GM21360 (cell line): ENCODE results near the gene ACP1.
"Not testable (repeated sequence)": the region's sequence is repeated elsewhere in the genome, so short reads cannot be mapped to it uniquely, and the experiment has no call there.

Source experiments
- ATAC-seq: cut with Tn5 transposase; IDR thresholded peaks from one replicate; pipeline ENCODE4 v1.9.1; 2021; ENCODE audit warnings: mild to moderate bottlenecking, moderate library complexity; ENCODE audit not compliant: unreplicated experiment

The ACP1 gene

GRCh38 chr2:309148-309953, 44.6 kb downstream of the ACP1 start:
- no peak for ATAC-seq

- ATAC-seq = no peak
Observed at GRCh38 chr2:309954-310510, 45.3 kb downstream of the ACP1 start.

GRCh38 chr2:310994-311393, 46.2 kb downstream of the ACP1 start:
- ATAC-seq = no peak

GRCh38 chr2:313991-314390, 49.2 kb downstream of the ACP1 start:
- ATAC-seq = no peak

- no peak for ATAC-seq
Observed at GRCh38 chr2:314561-315336, 50.0 kb downstream of the ACP1 start.

- ATAC-seq = not testable (repeated sequence)
Observed at GRCh38 chr2:315925-316324, 51.2 kb downstream of the ACP1 start.

GRCh38 chr2:316381-316780, 51.6 kb downstream of the ACP1 start:
- no peak for ATAC-seq

- ATAC-seq = no peak
Observed at GRCh38 chr2:317501-318424, 53.0 kb downstream of the ACP1 start.

GRCh38 chr2:319059-319600, 54.4 kb downstream of the ACP1 start:
- ATAC-seq = no peak

GRCh38 chr2:320561-320960, 55.8 kb downstream of the ACP1 start:
- no peak for ATAC-seq

- ATAC-seq = no peak
Observed at GRCh38 chr2:322326-322725, 57.6 kb downstream of the ACP1 start.

GRCh38 chr2:323035-323434, 58.3 kb downstream of the ACP1 start:
- no peak for ATAC-seq
